Thyroid gland (tissue), 4 donors: ENCODE results near the gene EPN1. TPM values are rescaled to one million over a fixed set of nuclear protein-coding genes. Genes with fewer than 3 reads are reported as not detected.

ENCODE experiments used
- DNase-seq, 2 donors: peaks; one replicate each; pipeline ENCODE4 v3.0.0-alpha.2; 2019
- H3K27ac ChIP-seq, 3 donors: fragments of 200-600 bp; sonication (generic); 1 replicate in 2 of 3; 2 replicates in 1 of 3; pipeline ENCODE4 v1.5.1; 2016 to 2019; ENCODE audit warnings: mild to moderate bottlenecking in 1 of 3, moderate library complexity in 1 of 3
- H3K27me3 ChIP-seq: fragments of 200-600 bp; sonication (generic); one replicate; pipeline ENCODE4 v1.5.1; 2019
- H3K36me3 ChIP-seq, 2 donors: fragments of 200-600 bp; sonication (generic); one replicate each; pipeline ENCODE4 v1.5.1; 2016 to 2019
- H3K4me1 ChIP-seq, 2 donors: fragments of 200-600 bp; sonication (generic); one replicate each; pipeline ENCODE4 v1.5.1; 2017 to 2019
- H3K4me3 ChIP-seq, 3 donors: fragments of 200-600 bp; sonication (generic); replicated peaks in 1 of 3; 1 replicate in 2 of 3; 2 replicates in 1 of 3; pipeline ENCODE4 v1.5.1; 2016; ENCODE audit warnings: mild to moderate bottlenecking in 1 of 3
- H3K9me3 ChIP-seq: fragments of 200-600 bp; sonication (generic); one replicate; pipeline ENCODE4 v1.5.1; 2017
- CTCF ChIP-seq, 6 experiments: fragments of 200-600 bp in 3 of 6; fragments of 450-650 bp in 3 of 6; sonication (generic) in 3 of 6; IDR thresholded peaks; one replicate each; pipeline ENCODE4 v1.5.1; 2016 to 2019; ENCODE audit warnings: antibody characterized with exemption in 6 of 6, mild to moderate bottlenecking in 2 of 6, inconsistent platforms in 1 of 6, moderate library complexity in 1 of 6
- POLR2A ChIP-seq, 2 donors: fragments of 450-650 bp; IDR thresholded peaks; one replicate each; pipeline ENCODE4 v1.6.1; 2017; ENCODE audit warnings: antibody characterized with exemption in 2 of 2, mild to moderate bottlenecking in 2 of 2, moderate library complexity in 1 of 2
- WGBS, 2 donors: methylation state at CpG; one replicate each; pipeline ENCODE4 v1.1.5; 2017; 5-methylcytosine and 5-hydroxymethylcytosine counted together
- intact Hi-C: fragments of 100-400 bp; cut with DNase I; formaldehyde crosslinking; loops from one replicate; pipeline ENCODE4 v1.15.1; 2023
- total RNA-seq, 4 donors: library from RNA; depleted of rRNA; stranded (reverse); fragments of >200 nt; gene quantifications; one replicate each; pipeline ENCODE4 v1.2.3, GENCODE V29; 2016

The EPN1 gene
- total RNA-seq, 4 donors from 2014 or later: 34.8 to 102 (median 72.2) TPM

GRCh38 chr19:55690769-55691545 is 15.9 kb downstream of the EPN1 start:
- WGBS, 2 donors: 94 to 96% methylated on average over 27 to 29 of the region's 31 CpGs
- TF ChIP-seq CTCF (IDR thresholded peaks at IDR 0.05) (no peak), POLR2A (IDR thresholded peaks at IDR 0.05) (no peak)
- Histone ChIP-seq H3K36me3 (peaks cover 75 to 77% of the 10 kb centered on the region in 2 donors), H3K9me3 (no peaks in the 10 kb centered on the region), H3K4me1 (no peaks in the 10 kb centered on the region), H3K27me3 (no peaks in the 10 kb centered on the region), H3K27ac (no peak overlapping the region), H3K4me3 (no peak overlapping the region)
- no peak for DNase-seq
- intact Hi-C loops: no loop called here

GRCh38 chr19:55691561-55692481 is 16.8 kb downstream of the EPN1 start:
- 95% methylated on average over 30 to 31 of the region's 31 CpGs for WGBS, 2 donors
- Histone ChIP-seq H3K9me3 (no peaks in the 10 kb centered on the region), H3K4me3 (no peak overlapping the region), H3K36me3 (peaks cover 80 to 83% of the 10 kb centered on the region in 2 donors), H3K27me3 (no peaks in the 10 kb centered on the region), H3K4me1 (no peaks in the 10 kb centered on the region), H3K27ac (no peak overlapping the region)
- intact Hi-C loops: no loop called here
- TF ChIP-seq POLR2A (IDR thresholded peaks at IDR 0.05): no peak
- TF ChIP-seq CTCF (IDR thresholded peaks at IDR 0.05): no peak
- DNase-seq: no peak

GRCh38 chr19:55692681-55693081 is 17.7 kb downstream of the EPN1 start:
- intact Hi-C loops: no loop called here
- H3K4me1 ChIP-seq: no peaks in the 10 kb centered on the region
- H3K4me3 ChIP-seq: no peak overlapping the region
- no peak overlapping the region for H3K27ac ChIP-seq
- no peaks in the 10 kb centered on the region for H3K9me3 ChIP-seq
- 95 to 97% methylated on average over 15 to 19 of the region's 19 CpGs for WGBS, 2 donors
- DNase-seq: no peak
- peaks cover 88% of the 10 kb centered on the region in 2 donors for H3K36me3 ChIP-seq
- TF ChIP-seq CTCF (IDR thresholded peaks at IDR 0.05): no peak
- TF ChIP-seq POLR2A (IDR thresholded peaks at IDR 0.05): no peak
- H3K27me3 ChIP-seq: no peaks in the 10 kb centered on the region

- peaks cover 85 to 87% of the 10 kb centered on the region in 2 donors for H3K36me3 ChIP-seq
- DNase-seq: no peak
- H3K4me3 ChIP-seq: no peak overlapping the region
- intact Hi-C loops: no loop called here
- no peaks in the 10 kb centered on the region for H3K4me1 ChIP-seq
- H3K9me3 ChIP-seq: no peaks in the 10 kb centered on the region
- 97 to 99% methylated on average over 16 to 18 of the region's 20 CpGs for WGBS, 2 donors
- TF ChIP-seq CTCF (IDR thresholded peaks at IDR 0.05): no peak
- no peak for TF ChIP-seq POLR2A (IDR thresholded peaks at IDR 0.05)
- no peak overlapping the region for H3K27ac ChIP-seq
- no peaks in the 10 kb centered on the region for H3K27me3 ChIP-seq
Measured at GRCh38 chr19:55693336-55693974, 18.4 kb downstream of the EPN1 start.
